SH-SY5Y (cell line): ENCODE measurements around the gene HMOX1.

Experiments used
- GATA2 ChIP-seq: IDR thresholded peaks from 2 replicates; pipeline ENCODE4 v1.6.1; 2011; ENCODE audit warnings: mild to moderate bottlenecking, low read depth, low read length
- GATA3 ChIP-seq: IDR thresholded peaks from 2 replicates; pipeline ENCODE4 v1.6.1; 2011; ENCODE audit warnings: low read depth, mild to moderate bottlenecking, low read length, moderate library complexity

- TF ChIP-seq GATA2 = no peak
- no peak for TF ChIP-seq GATA3
Observed at GRCh38 chr22:35352214-35353111, 28.4 kb upstream of the HMOX1 start.
